ENCODE data around the gene ESPL1. TPM values are rescaled to one million over a fixed set of nuclear protein-coding genes. Genes with fewer than 3 reads are reported as not detected.

The ESPL1 gene
- total RNA-seq, 5 donors from 2014 or later (not counting 1 experiment from before 2014, with no cell fraction given): 1.2 to 2.5 (median 1.6) TPM

DNA sequence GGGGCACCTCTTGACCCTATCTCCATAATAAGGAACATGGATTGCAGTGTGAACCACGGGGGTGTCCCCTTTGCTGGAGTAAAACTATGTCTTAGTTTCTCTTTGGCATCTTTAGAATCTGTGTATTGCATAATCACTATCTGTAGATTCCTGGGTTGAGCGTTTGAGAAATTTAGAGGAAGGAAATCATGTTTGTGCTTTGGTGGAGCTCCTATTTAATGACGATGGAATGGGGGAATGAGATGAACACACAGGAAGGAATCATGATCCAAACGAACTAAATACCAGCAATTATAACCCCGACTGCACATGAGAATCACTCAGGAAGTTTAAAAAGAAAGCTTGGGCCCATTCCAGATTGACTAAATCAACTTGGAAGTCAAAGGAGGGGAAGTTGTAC is 30.1 kb downstream of the ESPL1 start:
- H3K27me3 Mint-ChIP-seq: no peaks in the 10 kb centered on the region
- no peak overlapping the region for H3K27ac ChIP-seq (ENCODE audit: low read length)
- ATAC-seq (replicated peaks in 1 of 4) (no peak), DNase-seq (no peak)
- WGBS (ENCODE audit: insufficient coverage): no CpG with 5 or more reads among the region's 5 CpGs
- CTCF ChIA-PET: interaction anchor here (0.6 to 3.9 kb wide), 5 partner anchors 23 to 84 kb away, joined by 3 to 13 read pairs (median 5); partner anchors contain the start of gene AAAS (in 2 of the 2)
- peak overlapping the region in 1 of 2 donors; percentile 39 for H3K27ac Mint-ChIP-seq
- peak overlapping the region; percentile 47 to 91 (median 59) for H3K4me3 Mint-ChIP-seq
- H3K4me3 ChIP-seq (ENCODE audit: control insufficient read depth in 1 of 2, extremely low read depth in 1 of 2, low read length in 1 of 2): no peak overlapping the region
- no peaks in the 10 kb centered on the region for H3K9me3 Mint-ChIP-seq
- H3K4me1 ChIP-seq (ENCODE audit: control insufficient read depth in 1 of 2, extremely low read depth in 1 of 2, insufficient read depth in 2 of 2, low read length in 2 of 2): peaks cover 12 to 65% of the 10 kb centered on the region in 2 experiments
- H3K36me3 Mint-ChIP-seq: peaks cover 45% of the 10 kb centered on the region
- H3K4me1 Mint-ChIP-seq: peaks cover 76 to 79% (median 77%) of the 10 kb centered on the region in 3 donors
- no peaks in the 10 kb centered on the region for H3K9me3 ChIP-seq
- H3K36me3 ChIP-seq (ENCODE audit: control insufficient read depth in 2 of 2, extremely low read depth in 1 of 2, insufficient read depth in 1 of 2, low read length in 1 of 2): peaks cover 8 to 31% of the 10 kb centered on the region in 2 donors
- no peaks in the 10 kb centered on the region for H3K27me3 ChIP-seq (replicated peaks in 1 of 2; ENCODE audit: control insufficient read depth in 2 of 2, extremely low read depth in 1 of 2, insufficient read depth in 2 of 2, low read length in 1 of 2)
- POLR2A ChIA-PET: interaction anchor here in 1 of 2 donors (0.6 to 1.3 kb wide), 4 partner anchors 10 to 224 kb away, joined by 3 to 9 read pairs (median 4); partner anchors contain the start of gene AAAS

DNA sequence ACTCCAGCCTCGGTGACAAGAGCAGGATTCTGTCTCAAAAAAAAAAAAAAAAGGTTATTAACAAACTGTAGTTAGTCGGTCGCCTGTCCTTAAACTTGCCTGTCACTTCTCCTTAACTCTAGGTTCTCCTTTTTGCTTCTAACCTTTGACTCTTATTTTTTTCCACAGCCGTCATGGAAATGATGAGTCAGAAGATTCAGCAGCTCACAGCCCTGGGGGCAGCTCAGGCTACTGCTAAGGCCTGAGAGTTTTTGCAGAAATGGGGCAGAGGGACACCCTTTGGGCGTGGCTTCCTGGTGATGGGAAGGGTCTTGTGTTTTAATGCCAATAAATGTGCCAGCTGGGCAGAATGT is 31.0 kb downstream of the ESPL1 start:
- ATAC-seq (replicated peaks in 1 of 4): no peak
- Mint-ChIP-seq H3K27ac (peak overlapping the region; percentile 86 to 94), H3K4me3 (peak overlapping the region; percentile 91 to 99 (median 96)), H3K27me3 (no peaks in the 10 kb centered on the region), H3K9me3 (no peaks in the 10 kb centered on the region), H3K4me1 (peaks cover 76 to 81% (median 80%) of the 10 kb centered on the region in 3 donors), H3K36me3 (peaks cover 48% of the 10 kb centered on the region)
- Histone ChIP-seq H3K4me1 (ENCODE audit: control insufficient read depth in 1 of 2, extremely low read depth in 1 of 2, insufficient read depth in 2 of 2, low read length in 2 of 2) (peaks cover 12 to 66% of the 10 kb centered on the region in 2 experiments), H3K9me3 (no peaks in the 10 kb centered on the region), H3K27ac (ENCODE audit: low read length) (peak overlapping the region; percentile 72), H3K36me3 (ENCODE audit: control insufficient read depth in 2 of 2, extremely low read depth in 1 of 2, insufficient read depth in 1 of 2, low read length in 1 of 2) (peaks cover 8 to 36% of the 10 kb centered on the region in 2 donors), H3K4me3 (ENCODE audit: control insufficient read depth in 1 of 2, extremely low read depth in 1 of 2, low read length in 1 of 2) (peak overlapping the region in 1 of 2 donors; percentile 71), H3K27me3 (replicated peaks in 1 of 2; ENCODE audit: control insufficient read depth in 2 of 2, extremely low read depth in 1 of 2, insufficient read depth in 2 of 2, low read length in 1 of 2) (no peaks in the 10 kb centered on the region)
- peak in 3 of 35 experiments; percentile 5 to 39 (median 22) for DNase-seq
- POLR2A ChIA-PET: interaction anchor here (0.5 to 1.3 kb wide), 3 partner anchors 9 to 33 kb away, joined by 5 to 9 read pairs (median 6); partner anchors contain the start of gene AAAS (in 1 of the 2)
- CTCF ChIA-PET: interaction anchor here in 1 of 2 donors (0.9 to 3.0 kb wide), 5 partner anchors 23 to 79 kb away, joined by 3 to 20 read pairs (median 4); partner anchors contain the start of genes AAAS and ESPL1
- WGBS (ENCODE audit: insufficient coverage): 44% methylated on average over 2 of the region's 5 CpGs

DNA sequence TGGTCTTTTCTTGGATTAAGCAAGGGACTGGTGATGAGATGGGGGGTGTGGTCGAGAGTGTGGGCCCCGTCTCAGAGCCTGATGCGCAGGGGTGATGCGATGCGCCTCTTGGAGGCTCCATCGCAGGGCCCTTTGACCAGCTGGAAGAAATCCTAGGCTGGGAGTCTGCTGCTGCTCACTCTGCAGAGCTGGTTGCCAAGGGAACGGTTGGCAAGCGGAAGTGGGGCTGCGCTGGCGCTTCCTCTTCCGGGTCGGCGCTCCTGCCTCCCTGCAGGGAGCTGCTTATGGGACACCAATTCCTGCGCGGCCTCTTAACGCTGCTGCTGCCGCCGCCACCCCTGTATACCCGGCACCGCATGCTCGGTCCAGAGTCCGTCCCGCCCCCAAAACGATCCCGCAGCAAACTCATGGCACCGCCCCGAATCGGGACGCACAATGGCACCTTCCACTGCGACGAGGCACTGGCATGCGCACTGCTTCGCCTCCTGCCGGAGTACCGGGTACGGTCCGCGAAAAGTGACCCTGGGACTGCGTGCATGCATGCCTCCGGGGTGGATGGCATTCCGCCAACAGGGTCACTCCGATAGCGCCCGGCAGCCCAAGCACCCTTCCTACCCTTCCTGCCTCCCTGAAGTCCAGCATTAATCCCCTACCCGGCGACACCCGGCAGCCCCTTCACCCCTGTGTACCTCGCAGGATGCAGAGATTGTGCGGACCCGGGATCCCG is 31.5 kb downstream of the ESPL1 start, which contains the start of gene MYG1:
TSS of gene MYG1 (plus strand) at position 242 of the 727 bp plus-strand sequence. CDS start at position 285, 43 bp downstream.
- peak; percentile 63 to 91 (median 84) for DNase-seq
- peak; percentile 70 to 78 (median 70) for ATAC-seq (replicated peaks in 1 of 4)
- peak within 1 kb of the TSS; percentile 72 for H3K27ac ChIP-seq (ENCODE audit: low read length)
- H3K27me3 ChIP-seq (replicated peaks in 1 of 2; ENCODE audit: control insufficient read depth in 2 of 2, extremely low read depth in 1 of 2, insufficient read depth in 2 of 2, low read length in 1 of 2): no peaks in the 10 kb centered on the region
- H3K4me3 Mint-ChIP-seq: peak within 1 kb of the TSS; percentile 91 to 99 (median 96)
- ChIA-PET POLR2A (interaction anchor here (0.5 to 1.3 kb wide), 2 partner anchors 22 to 33 kb away, joined by 5 to 6 read pairs; partner anchors contain the start of gene AAAS (in 1 of the 2)), CTCF (interaction anchor here in 1 of 2 donors (0.6 to 3.0 kb wide), 7 partner anchors 22 to 119 kb away, joined by 3 to 20 read pairs (median 4); partner anchors contain the start of genes AAAS, ESPL1, SP1 and ZNF740)
- peaks cover 12 to 63% of the 10 kb centered on the region in 2 experiments for H3K4me1 ChIP-seq (ENCODE audit: control insufficient read depth in 1 of 2, extremely low read depth in 1 of 2, insufficient read depth in 2 of 2, low read length in 2 of 2)
- no peaks in the 10 kb centered on the region for H3K27me3 Mint-ChIP-seq
- peak within 1 kb of the TSS; percentile 86 to 94 for H3K27ac Mint-ChIP-seq
- H3K36me3 ChIP-seq (ENCODE audit: control insufficient read depth in 2 of 2, extremely low read depth in 1 of 2, insufficient read depth in 1 of 2, low read length in 1 of 2): peaks cover 8 to 38% of the 10 kb centered on the region in 2 donors
- no peaks in the 10 kb centered on the region for H3K9me3 Mint-ChIP-seq
- peaks cover 48% of the 10 kb centered on the region for H3K36me3 Mint-ChIP-seq
- peaks cover 76 to 80% (median 78%) of the 10 kb centered on the region in 3 donors for H3K4me1 Mint-ChIP-seq
- WGBS (ENCODE audit: insufficient coverage): 2% methylated on average over 45 of the region's 51 CpGs
- no peaks in the 10 kb centered on the region for H3K9me3 ChIP-seq
- peak within 1 kb of the TSS; percentile 56 to 71 for H3K4me3 ChIP-seq (ENCODE audit: control insufficient read depth in 1 of 2, extremely low read depth in 1 of 2, low read length in 1 of 2)

DNA sequence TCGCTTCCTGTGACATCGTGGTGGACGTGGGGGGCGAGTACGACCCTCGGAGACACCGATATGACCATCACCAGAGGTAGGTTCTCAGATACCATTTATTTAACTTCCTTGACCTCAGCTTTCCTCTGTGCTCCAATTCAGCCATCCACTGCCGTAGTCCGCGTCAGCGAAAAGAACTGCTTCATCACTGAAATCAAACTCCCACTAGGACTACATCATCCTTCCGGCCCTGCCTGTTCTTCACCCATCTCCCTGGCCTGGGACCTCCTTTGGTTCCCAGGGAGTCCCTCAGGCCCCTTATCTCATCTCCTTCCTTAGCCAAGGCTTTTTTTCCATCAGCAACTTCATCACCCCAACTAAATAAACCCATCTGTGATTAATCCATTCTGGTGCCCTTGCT is 32.1 kb downstream of the ESPL1 start:
- Mint-ChIP-seq H3K4me3 (peak overlapping the region; percentile 91 to 99 (median 96)), H3K36me3 (peaks cover 49% of the 10 kb centered on the region), H3K4me1 (peaks cover 70 to 75% (median 72%) of the 10 kb centered on the region in 3 donors), H3K9me3 (no peaks in the 10 kb centered on the region), H3K27ac (peak overlapping the region; percentile 86 to 94), H3K27me3 (no peaks in the 10 kb centered on the region)
- ATAC-seq (replicated peaks in 1 of 4): no peak
- Histone ChIP-seq H3K27me3 (replicated peaks in 1 of 2; ENCODE audit: control insufficient read depth in 2 of 2, extremely low read depth in 1 of 2, insufficient read depth in 2 of 2, low read length in 1 of 2) (no peaks in the 10 kb centered on the region), H3K9me3 (no peaks in the 10 kb centered on the region), H3K4me1 (ENCODE audit: control insufficient read depth in 1 of 2, extremely low read depth in 1 of 2, insufficient read depth in 2 of 2, low read length in 2 of 2) (peaks cover 12 to 57% of the 10 kb centered on the region in 2 experiments), H3K27ac (ENCODE audit: low read length) (peak overlapping the region; percentile 72), H3K36me3 (ENCODE audit: control insufficient read depth in 2 of 2, extremely low read depth in 1 of 2, insufficient read depth in 1 of 2, low read length in 1 of 2) (peaks cover 8 to 40% of the 10 kb centered on the region in 2 donors), H3K4me3 (ENCODE audit: control insufficient read depth in 1 of 2, extremely low read depth in 1 of 2, low read length in 1 of 2) (peak overlapping the region; percentile 56 to 71)
- no peak for DNase-seq
- WGBS (ENCODE audit: insufficient coverage): 9% methylated on average over 8 of the region's 12 CpGs
- ChIA-PET POLR2A (no interaction called here), CTCF (interaction anchor here in 1 of 2 donors (0.6 to 3.0 kb wide), 4 partner anchors 21 to 120 kb away, joined by 3 to 20 read pairs (median 4); partner anchors contain the start of genes AAAS and ZNF740)

DNA sequence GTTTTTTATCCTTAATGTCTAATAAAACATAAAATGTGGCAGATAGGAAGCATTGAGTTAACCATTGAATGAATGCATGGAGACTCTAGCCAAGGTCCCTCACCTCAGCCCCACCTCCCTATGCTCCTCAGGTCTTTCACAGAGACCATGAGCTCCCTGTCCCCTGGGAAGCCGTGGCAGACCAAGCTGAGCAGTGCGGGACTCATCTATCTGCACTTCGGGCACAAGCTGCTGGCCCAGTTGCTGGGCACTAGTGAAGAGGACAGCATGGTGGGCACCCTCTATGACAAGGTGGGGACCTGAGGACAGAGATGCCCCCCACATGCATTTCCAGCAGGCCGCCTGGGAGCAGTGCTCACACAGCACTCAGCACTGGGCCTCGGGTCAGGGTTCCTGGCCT is 34.8 kb downstream of the ESPL1 start:
- DNase-seq (no peak), ATAC-seq (replicated peaks in 1 of 4) (no peak)
- H3K4me1 ChIP-seq (ENCODE audit: control insufficient read depth in 1 of 2, extremely low read depth in 1 of 2, insufficient read depth in 2 of 2, low read length in 2 of 2): peaks cover 6 to 40% of the 10 kb centered on the region in 2 experiments
- 97% methylated on average over 3 of the region's 5 CpGs for WGBS (ENCODE audit: insufficient coverage)
- H3K36me3 ChIP-seq (ENCODE audit: control insufficient read depth in 2 of 2, extremely low read depth in 1 of 2, insufficient read depth in 1 of 2, low read length in 1 of 2): peaks cover 21 to 59% of the 10 kb centered on the region in 2 donors
- Mint-ChIP-seq H3K27me3 (no peaks in the 10 kb centered on the region), H3K36me3 (peaks cover 61% of the 10 kb centered on the region), H3K4me1 (peaks cover 44 to 50% (median 48%) of the 10 kb centered on the region in 3 donors), H3K9me3 (no peaks in the 10 kb centered on the region), H3K4me3 (peak overlapping the region; percentile 7 to 91 (median 39)), H3K27ac (peak overlapping the region; percentile 7 to 16)
- no peak overlapping the region for H3K4me3 ChIP-seq (ENCODE audit: control insufficient read depth in 1 of 2, extremely low read depth in 1 of 2, low read length in 1 of 2)
- CTCF ChIA-PET: interaction anchor here (1.1 to 2.2 kb wide), 2 partner anchors 18 kb away, joined by 3 to 6 read pairs; partner anchors contain the start of gene AAAS (in 1 of the 2)
- H3K9me3 ChIP-seq: no peaks in the 10 kb centered on the region
- POLR2A ChIA-PET: interaction anchor here in 1 of 2 donors (1.1 kb wide), 1 partner anchor 35 kb away, joined by 3 read pairs; the partner anchor contains the start of gene ESPL1
- H3K27me3 ChIP-seq (replicated peaks in 1 of 2; ENCODE audit: control insufficient read depth in 2 of 2, extremely low read depth in 1 of 2, insufficient read depth in 2 of 2, low read length in 1 of 2): no peaks in the 10 kb centered on the region
- no peak overlapping the region for H3K27ac ChIP-seq (ENCODE audit: low read length)

DNA sequence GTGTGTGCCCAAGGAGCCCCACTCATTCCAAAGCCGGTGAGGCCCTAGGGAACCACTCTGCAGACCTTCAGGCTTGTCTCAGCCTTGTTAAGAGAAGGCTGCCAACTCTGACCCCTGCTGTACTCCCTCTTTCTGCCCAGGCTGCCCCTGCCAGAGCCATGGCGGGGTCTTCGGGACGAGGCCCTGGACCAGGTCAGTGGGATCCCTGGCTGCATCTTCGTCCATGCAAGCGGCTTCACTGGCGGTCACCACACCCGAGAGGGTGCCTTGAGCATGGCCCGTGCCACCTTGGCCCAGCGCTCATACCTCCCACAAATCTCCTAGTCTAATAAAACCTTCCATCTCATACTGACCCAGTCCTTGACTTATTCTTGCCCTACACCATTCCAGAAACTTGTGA is 38.7 kb downstream of the ESPL1 start:
- CTCF ChIA-PET: no interaction called here
- Histone ChIP-seq H3K9me3 (no peaks in the 10 kb centered on the region), H3K27ac (ENCODE audit: low read length) (no peak overlapping the region), H3K27me3 (replicated peaks in 1 of 2; ENCODE audit: control insufficient read depth in 2 of 2, extremely low read depth in 1 of 2, insufficient read depth in 2 of 2, low read length in 1 of 2) (no peaks in the 10 kb centered on the region), H3K4me1 (ENCODE audit: control insufficient read depth in 1 of 2, extremely low read depth in 1 of 2, insufficient read depth in 2 of 2, low read length in 2 of 2) (peaks cover 0 to 11% of the 10 kb centered on the region in 2 experiments), H3K4me3 (ENCODE audit: control insufficient read depth in 1 of 2, extremely low read depth in 1 of 2, low read length in 1 of 2) (no peak overlapping the region), H3K36me3 (ENCODE audit: control insufficient read depth in 2 of 2, extremely low read depth in 1 of 2, insufficient read depth in 1 of 2, low read length in 1 of 2) (peaks cover 18 to 75% of the 10 kb centered on the region in 2 donors)
- H3K27me3 Mint-ChIP-seq: no peaks in the 10 kb centered on the region
- DNase-seq: no peak
- H3K27ac Mint-ChIP-seq: no peak overlapping the region
- no peaks in the 10 kb centered on the region for H3K9me3 Mint-ChIP-seq
- H3K36me3 Mint-ChIP-seq: peaks cover 52% of the 10 kb centered on the region
- no peak overlapping the region for H3K4me3 Mint-ChIP-seq
- POLR2A ChIA-PET: no interaction called here
- H3K4me1 Mint-ChIP-seq: peaks cover 12 to 16% (median 14%) of the 10 kb centered on the region in 3 donors
- ATAC-seq (replicated peaks in 1 of 4): no peak
- WGBS (ENCODE audit: insufficient coverage): 95% methylated on average over 4 of the region's 10 CpGs

Measured in T-cell (primary cell).